IPS-NIHi11 (cell line): ENCODE measurements around the gene ECM1.

ENCODE experiments used
- DNase-seq: peaks from one replicate; pipeline ENCODE4 v3.0.0; 2012; ENCODE audit warnings: mixed read lengths, low spot score

The ECM1 gene

DNA sequence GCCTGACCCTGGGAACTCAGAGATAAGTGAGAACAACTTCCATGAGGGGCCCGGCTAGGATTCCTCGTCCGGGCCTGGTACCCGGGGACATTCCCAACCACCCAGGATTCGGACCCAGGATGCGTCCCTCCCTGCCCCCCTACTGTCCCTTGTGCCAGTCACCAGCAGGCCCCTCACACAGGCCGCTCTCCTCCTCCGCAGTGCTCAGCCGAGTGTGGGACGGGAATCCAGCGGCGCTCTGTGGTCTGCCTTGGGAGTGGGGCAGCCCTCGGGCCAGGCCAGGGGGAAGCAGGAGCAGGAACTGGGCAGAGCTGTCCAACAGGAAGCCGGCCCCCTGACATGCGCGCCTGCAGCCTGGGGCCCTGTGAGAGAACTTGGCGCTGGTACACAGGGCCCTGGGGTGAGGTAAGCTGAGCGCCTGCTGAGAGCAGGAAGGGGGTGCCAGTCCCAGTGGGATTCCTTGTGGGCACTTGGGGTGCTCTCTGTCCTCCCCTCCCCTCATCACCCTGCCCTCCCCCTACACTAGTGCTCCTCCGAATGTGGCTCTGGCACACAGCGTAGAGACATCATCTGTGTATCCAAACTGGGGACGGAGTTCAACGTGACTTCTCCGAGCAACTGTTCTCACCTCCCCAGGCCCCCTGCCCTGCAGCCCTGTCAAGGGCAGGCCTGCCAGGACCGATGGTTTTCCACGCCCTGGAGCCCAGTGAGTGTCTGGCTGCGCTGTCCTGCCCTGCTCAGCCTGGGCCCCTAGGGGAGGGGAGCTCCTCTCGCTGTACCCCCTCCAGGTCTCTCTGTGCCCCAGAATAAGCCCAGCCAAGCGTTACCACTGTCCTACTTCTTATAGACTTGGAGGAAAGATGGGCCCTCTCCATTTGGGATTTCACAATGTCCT, 51.1 kb downstream of the ECM1 start:
- no peak for DNase-seq

DNA sequence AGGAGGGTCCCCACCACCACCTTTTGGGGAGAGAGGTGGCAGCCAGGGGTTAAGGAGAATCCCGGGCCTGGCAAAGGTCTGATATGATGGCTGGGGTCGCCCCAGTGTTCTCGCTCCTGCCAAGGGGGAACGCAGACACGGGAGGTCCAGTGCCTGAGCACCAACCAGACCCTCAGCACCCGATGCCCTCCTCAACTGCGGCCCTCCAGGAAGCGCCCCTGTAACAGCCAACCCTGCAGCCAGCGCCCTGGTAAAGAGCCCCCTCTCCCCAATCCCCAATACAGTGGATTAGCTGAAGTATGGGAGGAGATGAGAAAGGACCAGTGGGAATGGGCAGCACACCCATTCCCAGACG, 51.7 kb downstream of the ECM1 start:
- no peak for DNase-seq

DNA sequence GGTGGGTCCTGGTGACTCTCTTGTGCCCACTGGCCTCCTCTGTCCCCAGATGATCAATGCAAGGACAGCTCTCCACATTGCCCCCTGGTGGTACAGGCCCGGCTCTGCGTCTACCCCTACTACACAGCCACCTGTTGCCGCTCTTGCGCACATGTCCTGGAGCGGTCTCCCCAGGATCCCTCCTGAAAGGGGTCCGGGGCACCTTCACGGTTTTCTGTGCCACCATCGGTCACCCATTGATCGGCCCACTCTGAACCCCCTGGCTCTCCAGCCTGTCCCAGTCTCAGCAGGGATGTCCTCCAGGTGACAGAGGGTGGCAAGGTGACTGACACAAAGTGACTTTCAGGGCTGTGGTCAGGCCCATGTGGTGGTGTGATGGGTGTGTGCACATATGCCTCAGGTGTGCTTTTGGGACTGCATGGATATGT, 52.1 kb downstream of the ECM1 start:
- DNase-seq = peak; percentile 83

DNA sequence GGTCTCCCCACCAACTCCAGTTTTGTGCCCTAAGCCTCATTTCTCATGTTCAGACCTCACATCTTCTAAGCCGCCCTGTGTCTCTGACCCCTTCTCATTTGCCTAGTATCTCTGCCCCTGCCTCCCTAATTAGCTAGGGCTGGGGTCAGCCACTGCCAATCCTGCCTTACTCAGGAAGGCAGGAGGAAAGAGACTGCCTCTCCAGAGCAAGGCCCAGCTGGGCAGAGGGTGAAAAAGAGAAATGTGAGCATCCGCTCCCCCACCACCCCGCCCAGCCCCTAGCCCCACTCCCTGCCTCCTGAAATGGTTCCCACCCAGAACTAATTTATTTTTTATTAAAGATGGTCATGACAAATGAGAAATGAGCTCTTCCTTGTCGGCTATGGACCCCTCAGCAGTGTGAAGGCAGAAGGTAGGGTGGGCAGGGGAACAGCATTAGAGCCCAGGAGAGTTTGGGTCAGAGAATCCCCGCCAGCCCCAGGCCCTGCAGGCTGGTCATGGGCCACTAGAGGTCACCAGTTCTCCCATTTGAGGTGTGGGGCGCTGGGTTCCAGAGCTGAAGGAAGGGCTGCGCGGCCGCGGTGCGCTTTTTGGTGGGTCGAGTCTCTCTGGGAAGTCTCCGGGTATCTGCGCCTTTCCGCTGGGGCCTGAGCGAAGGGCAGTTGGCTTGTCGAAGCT, 52.8 kb downstream of the ECM1 start:
- peak; percentile 74 for DNase-seq

DNA sequence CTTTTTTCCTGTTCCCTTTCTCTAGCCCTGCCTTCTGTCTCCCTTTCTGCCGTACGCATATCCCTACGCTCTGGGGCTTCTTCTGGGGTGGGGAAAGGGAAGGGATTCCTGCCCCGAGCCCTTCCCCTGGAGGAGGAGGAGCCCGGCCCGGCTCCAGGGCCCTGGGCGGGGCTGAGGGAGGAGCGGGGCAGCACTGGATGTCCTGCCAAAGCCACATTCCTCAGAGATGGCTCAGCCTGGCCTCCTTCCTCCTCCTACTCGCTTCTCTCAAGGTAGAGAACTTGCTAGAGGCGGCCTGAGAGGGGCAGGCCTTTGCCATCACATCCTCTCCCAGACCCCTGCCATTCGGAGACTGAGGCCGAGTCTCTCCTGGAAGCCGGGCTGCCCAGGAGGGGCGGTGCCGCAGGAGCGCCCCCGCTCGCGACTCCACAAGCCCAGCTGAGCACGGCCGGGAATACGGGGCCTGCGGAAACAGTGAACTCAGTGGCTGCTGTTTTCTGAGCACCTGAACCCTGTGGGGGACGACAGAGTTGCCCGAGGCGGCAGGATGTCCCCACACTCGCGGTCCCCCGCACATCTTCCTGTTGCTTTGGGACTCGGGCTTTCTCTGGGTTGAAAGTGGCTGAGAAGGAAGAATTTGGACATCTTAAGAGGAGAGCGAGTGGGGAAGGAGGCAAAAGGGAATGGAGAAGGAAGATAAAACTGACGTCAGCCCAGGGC, 53.5 kb downstream of the ECM1 start:
- peak; percentile 87 for DNase-seq

DNA sequence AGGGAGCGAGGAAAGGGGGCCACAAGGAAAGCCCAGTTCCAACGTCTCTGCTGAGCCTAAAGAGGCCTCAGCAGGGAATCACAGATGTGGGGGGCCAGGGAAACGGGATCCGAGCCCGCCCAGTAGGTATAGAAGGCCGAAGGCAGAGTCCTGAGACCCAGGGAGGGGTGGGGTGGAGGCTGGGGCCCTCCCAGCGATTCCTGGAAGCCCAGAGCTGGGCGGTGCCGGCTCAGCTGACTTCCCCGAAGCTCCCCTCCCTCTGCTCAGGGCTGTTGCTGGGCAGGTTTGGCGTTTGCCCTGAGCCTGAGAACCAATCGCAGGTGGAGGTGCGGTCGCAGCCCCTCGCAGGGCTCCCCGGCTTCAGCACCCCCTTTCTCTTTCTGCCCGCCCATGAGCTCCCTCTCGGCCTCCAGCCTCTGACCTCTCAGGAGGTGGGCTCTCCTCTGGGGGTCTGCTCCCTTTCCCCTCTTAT, 54.1 kb downstream of the ECM1 start:
- DNase-seq = peak; percentile 79

DNA sequence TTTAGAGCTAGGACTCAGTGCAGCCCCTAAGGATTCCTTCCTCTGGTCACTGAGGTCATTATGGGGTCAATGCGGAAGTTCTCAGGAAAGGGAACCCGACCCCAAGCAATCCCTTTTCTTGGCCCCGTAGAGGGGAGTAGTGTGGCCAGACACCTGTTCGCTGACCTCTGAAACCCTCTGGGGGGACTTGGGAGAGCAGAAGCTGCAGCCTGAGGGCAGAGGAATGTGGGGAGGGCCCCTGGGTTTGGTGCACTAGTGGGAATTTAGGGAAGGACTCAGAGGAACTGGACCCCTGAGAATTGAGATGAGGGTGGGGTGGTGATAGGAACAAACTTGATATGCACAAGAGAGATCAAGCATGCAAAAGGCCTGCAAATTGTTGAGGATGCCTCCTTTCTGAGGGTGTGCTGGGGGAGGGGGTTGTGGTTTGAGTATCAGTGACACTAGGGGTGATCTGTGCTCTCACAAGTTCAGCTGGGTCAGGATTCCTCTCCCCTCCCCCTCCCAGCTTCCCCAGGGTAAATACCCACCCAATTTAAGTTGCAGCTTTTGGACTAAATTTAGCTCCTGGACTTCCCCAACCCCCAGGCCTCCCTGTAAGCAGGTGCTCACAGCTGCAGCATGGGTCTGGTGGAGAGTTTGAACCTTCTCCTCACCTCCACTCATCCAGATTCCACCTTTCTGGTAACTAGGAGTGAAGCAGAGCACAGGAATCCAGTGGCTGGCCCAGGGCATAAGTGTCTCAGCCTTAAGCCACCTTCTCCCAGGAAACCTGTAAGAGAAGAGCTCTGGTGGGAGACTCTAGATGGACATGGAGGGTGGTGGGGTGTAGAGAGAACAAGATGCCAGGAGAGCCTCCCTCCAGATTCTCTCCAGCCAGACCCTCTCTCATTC, 54.8 kb downstream of the ECM1 start:
- DNase-seq = no peak
